GM21367 (cell line): Measurements from ENCODE around the gene CD34.

Source experiments
- ATAC-seq: cut with Tn5 transposase; IDR thresholded peaks from one replicate; pipeline ENCODE4 v1.9.1; 2021; ENCODE audit not compliant: unreplicated experiment

The CD34 gene

GRCh38 chr1:207901041-207901653, 9.8 kb downstream of the CD34 start:
- ATAC-seq: no peak

- no peak for ATAC-seq
Observed at GRCh38 chr1:207898836-207899235, 12.1 kb downstream of the CD34 start.

- no peak for ATAC-seq
Observed at GRCh38 chr1:207898260-207898659, 12.7 kb downstream of the CD34 start.

- ATAC-seq: no peak
Observed at GRCh38 chr1:207897188-207897587, 13.7 kb downstream of the CD34 start.

GRCh38 chr1:207896547-207896946, 14.4 kb downstream of the CD34 start:
- ATAC-seq: no peak

GRCh38 chr1:207894704-207895103, 16.2 kb downstream of the CD34 start:
- ATAC-seq: no peak

- no peak for ATAC-seq
Observed at GRCh38 chr1:207893737-207894582, 17.0 kb downstream of the CD34 start.

GRCh38 chr1:207892764-207893163, 18.2 kb downstream of the CD34 start:
- no peak for ATAC-seq

GRCh38 chr1:207891148-207891547, 19.8 kb downstream of the CD34 start:
- no peak for ATAC-seq

GRCh38 chr1:207890136-207890738, 20.7 kb downstream of the CD34 start:
- no peak for ATAC-seq

GRCh38 chr1:207888652-207889051, 22.3 kb downstream of the CD34 start:
- ATAC-seq: no peak

GRCh38 chr1:207887542-207888201, 23.3 kb downstream of the CD34 start:
- no peak for ATAC-seq

- no peak for ATAC-seq
Observed at GRCh38 chr1:207886227-207886626, 24.7 kb downstream of the CD34 start.

GRCh38 chr1:207885129-207886032, 25.5 kb downstream of the CD34 start:
- ATAC-seq: peak; percentile 55

- ATAC-seq: no peak
Observed at GRCh38 chr1:207884266-207885029, 26.5 kb downstream of the CD34 start.

- ATAC-seq: no peak
Observed at GRCh38 chr1:207883660-207884250, 27.2 kb downstream of the CD34 start.

- ATAC-seq: peak; percentile 58
Observed at GRCh38 chr1:207883104-207883651, 27.7 kb downstream of the CD34 start.

- ATAC-seq: no peak
Observed at GRCh38 chr1:207882692-207883091, 28.2 kb downstream of the CD34 start.

- no peak for ATAC-seq
Observed at GRCh38 chr1:207878939-207879338, 32.0 kb downstream of the CD34 start.
